Measurements from ENCODE around the gene RCOR1. TPM values are rescaled to one million over a fixed set of nuclear protein-coding genes. Genes with fewer than 3 reads are reported as not detected.

RCOR1 gene
- total RNA-seq, 3 donors from 2014 or later (not counting 1 experiment from before 2014, with no cell fraction given) = 20.3 to 36.5 (median 21.8) TPM

DNA sequence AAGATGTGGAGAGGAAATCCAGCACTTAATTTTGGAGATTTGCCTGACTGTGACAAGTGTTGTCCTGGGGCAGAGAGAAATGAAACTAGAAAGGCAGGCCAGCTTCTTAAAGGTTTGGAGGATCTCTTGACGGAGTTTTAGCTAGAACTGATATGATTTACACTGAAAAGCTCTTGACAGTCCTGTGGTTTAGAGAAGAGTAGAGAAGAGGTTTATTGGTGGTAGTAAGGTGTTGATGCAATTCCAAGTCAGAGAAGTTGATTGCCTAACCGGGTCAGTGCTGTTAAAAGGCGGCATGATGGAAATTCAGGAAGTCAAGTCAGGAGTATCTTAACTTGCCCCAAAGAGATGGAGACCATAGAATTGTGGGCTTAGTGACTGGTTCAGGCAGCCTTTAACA is 95.8 kb downstream of the RCOR1 start:
- no peaks in the 10 kb centered on the region for H3K36me3 ChIP-seq (ENCODE audit: control insufficient read depth, insufficient read depth, low read length)
- no peak overlapping the region for H3K27ac ChIP-seq (ENCODE audit: low read length)
- no peaks in the 10 kb centered on the region for H3K9me3 ChIP-seq (ENCODE audit: control insufficient read depth, insufficient read depth, low read length)
- no peaks in the 10 kb centered on the region for H3K4me1 ChIP-seq (ENCODE audit: control insufficient read depth, insufficient read depth, low read length)
- H3K4me1 Mint-ChIP-seq = peaks cover 25 to 31% of the 10 kb centered on the region in 2 donors
- peak in 1 of 3 donors; percentile 38 for ATAC-seq
- no peak overlapping the region for H3K27ac Mint-ChIP-seq
- no peaks in the 10 kb centered on the region for H3K27me3 Mint-ChIP-seq (ENCODE audit: low read depth in 2 of 2)
- no peak overlapping the region for H3K4me3 Mint-ChIP-seq
- no peak overlapping the region for H3K4me3 ChIP-seq (ENCODE audit: low read length)
- no peaks in the 10 kb centered on the region for H3K36me3 Mint-ChIP-seq
- TF ChIP-seq, protein P1, sequence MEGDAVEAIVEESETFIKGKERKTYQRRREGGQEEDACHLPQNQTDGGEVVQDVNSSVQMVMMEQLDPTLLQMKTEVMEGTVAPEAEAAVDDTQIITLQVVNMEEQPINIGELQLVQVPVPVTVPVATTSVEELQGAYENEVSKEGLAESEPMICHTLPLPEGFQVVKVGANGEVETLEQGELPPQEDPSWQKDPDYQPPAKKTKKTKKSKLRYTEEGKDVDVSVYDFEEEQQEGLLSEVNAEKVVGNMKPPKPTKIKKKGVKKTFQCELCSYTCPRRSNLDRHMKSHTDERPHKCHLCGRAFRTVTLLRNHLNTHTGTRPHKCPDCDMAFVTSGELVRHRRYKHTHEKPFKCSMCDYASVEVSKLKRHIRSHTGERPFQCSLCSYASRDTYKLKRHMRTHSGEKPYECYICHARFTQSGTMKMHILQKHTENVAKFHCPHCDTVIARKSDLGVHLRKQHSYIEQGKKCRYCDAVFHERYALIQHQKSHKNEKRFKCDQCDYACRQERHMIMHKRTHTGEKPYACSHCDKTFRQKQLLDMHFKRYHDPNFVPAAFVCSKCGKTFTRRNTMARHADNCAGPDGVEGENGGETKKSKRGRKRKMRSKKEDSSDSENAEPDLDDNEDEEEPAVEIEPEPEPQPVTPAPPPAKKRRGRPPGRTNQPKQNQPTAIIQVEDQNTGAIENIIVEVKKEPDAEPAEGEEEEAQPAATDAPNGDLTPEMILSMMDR (IDR thresholded peaks at IDR 0.05) = no peak
- intact Hi-C loops (cut with micrococcal nuclease) = no loop called here
- no peaks in the 10 kb centered on the region for H3K27me3 ChIP-seq (ENCODE audit: control insufficient read depth, insufficient read depth, low read length)
- DNase-seq = no peak
- WGBS (ENCODE audit: insufficient coverage) = 84% methylated on average over 3 of the region's 3 CpGs
- no peaks in the 10 kb centered on the region for H3K9me3 Mint-ChIP-seq

DNA sequence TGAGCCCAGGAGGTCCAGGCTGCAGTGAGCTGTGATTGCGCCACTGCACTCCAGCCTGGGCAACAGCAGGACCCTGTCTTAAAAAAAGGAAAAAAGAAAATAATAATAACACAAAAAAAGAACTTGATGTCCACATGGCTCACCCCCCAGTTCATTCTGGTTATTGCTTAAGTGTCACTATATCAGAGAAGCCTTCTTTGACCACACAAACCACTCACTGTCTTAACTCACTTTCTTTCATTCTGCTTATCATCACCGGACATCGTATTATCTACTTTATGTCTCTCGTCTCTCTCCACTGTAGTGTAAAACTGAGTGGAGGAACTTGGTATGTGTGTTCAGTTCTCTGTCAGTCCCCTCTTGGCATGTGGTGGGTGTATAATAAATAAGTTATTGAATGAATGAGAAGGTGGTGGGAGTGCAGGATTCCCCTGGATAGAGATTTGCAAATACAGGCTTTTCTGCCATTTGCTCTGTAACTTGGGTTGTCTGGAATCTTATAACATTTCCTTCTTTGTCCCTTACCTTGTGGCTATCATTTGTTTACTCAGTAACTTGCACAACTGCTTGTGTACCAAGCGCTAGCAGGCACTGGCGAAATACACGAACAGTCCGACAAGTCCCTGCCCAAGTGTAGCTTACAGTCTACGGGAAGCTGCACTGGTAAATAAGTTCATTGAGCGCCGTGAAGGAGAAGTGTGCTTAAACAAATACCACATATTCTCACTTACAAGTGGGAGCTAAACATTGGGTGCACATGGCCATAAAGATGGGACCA is 98.2 kb downstream of the RCOR1 start:
- Mint-ChIP-seq H3K4me3 (no peak overlapping the region), H3K9me3 (no peaks in the 10 kb centered on the region), H3K36me3 (no peaks in the 10 kb centered on the region), H3K4me1 (peaks cover 25 to 31% of the 10 kb centered on the region in 2 donors), H3K27me3 (ENCODE audit: low read depth in 2 of 2) (no peaks in the 10 kb centered on the region), H3K27ac (no peak overlapping the region)
- TF ChIP-seq, protein P1 (IDR thresholded peaks at IDR 0.05) = no peak
- WGBS (ENCODE audit: insufficient coverage) = 97% methylated on average over 9 of the region's 11 CpGs
- DNase-seq (no peak), ATAC-seq (peak in 2 of 3 donors; percentile 30 to 80)
- H3K4me1 ChIP-seq (ENCODE audit: control insufficient read depth, insufficient read depth, low read length) = no peaks in the 10 kb centered on the region
- intact Hi-C loops (cut with micrococcal nuclease) = loop anchor here (10.0 kb wide), 2 partner anchors 404 to 494 kb away; partner anchors contain the start of gene EXOC3L4
- no peak overlapping the region for H3K4me3 ChIP-seq (ENCODE audit: low read length)
- no peaks in the 10 kb centered on the region for H3K27me3 ChIP-seq (ENCODE audit: control insufficient read depth, insufficient read depth, low read length)
- H3K9me3 ChIP-seq (ENCODE audit: control insufficient read depth, insufficient read depth, low read length) = no peaks in the 10 kb centered on the region
- no peak overlapping the region for H3K27ac ChIP-seq (ENCODE audit: low read length)
- no peaks in the 10 kb centered on the region for H3K36me3 ChIP-seq (ENCODE audit: control insufficient read depth, insufficient read depth, low read length)

DNA sequence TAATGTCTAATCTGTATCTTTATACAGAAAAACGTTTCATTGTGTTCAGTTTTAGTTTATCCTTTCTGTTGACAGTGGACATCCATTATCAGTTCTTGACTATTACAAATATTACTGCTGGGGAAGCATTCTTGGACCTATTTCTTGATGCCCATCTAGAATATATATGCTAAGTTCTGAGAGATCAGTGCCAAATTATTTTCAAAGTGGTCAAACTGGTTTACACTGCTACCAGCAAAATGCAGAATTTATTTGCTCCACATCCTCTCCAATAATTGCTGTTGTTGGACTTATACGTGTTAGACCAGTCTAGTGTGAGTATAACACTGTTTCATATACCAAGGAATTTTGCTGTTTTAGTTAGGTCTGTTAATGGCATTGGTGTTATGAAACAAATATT is 99.3 kb downstream of the RCOR1 start:
- H3K9me3 Mint-ChIP-seq = no peaks in the 10 kb centered on the region
- TF ChIP-seq, protein P1 (IDR thresholded peaks at IDR 0.05) = no peak
- intact Hi-C loops (cut with micrococcal nuclease) = loop anchor here (10.0 kb wide), 2 partner anchors 403 to 493 kb away; partner anchors contain the start of gene EXOC3L4
- Histone ChIP-seq H3K36me3 (ENCODE audit: control insufficient read depth, insufficient read depth, low read length) (no peaks in the 10 kb centered on the region), H3K27me3 (ENCODE audit: control insufficient read depth, insufficient read depth, low read length) (no peaks in the 10 kb centered on the region), H3K4me1 (ENCODE audit: control insufficient read depth, insufficient read depth, low read length) (no peaks in the 10 kb centered on the region), H3K9me3 (ENCODE audit: control insufficient read depth, insufficient read depth, low read length) (no peaks in the 10 kb centered on the region), H3K27ac (ENCODE audit: low read length) (no peak overlapping the region), H3K4me3 (ENCODE audit: low read length) (no peak overlapping the region)
- peaks cover 26% of the 10 kb centered on the region in 2 donors for H3K4me1 Mint-ChIP-seq
- H3K4me3 Mint-ChIP-seq = no peak overlapping the region
- WGBS (ENCODE audit: insufficient coverage) = no CpG with 5 or more reads among the region's 2 CpGs
- no peaks in the 10 kb centered on the region for H3K36me3 Mint-ChIP-seq
- no peak for ATAC-seq
- H3K27ac Mint-ChIP-seq = no peak overlapping the region
- H3K27me3 Mint-ChIP-seq (ENCODE audit: low read depth in 2 of 2) = no peaks in the 10 kb centered on the region
- DNase-seq = no peak

Measured in natural killer cell (primary cell).